Measurements from ENCODE around the gene DSCAML1.

GRCh38 chr11:117663414-117663813 is 133.6 kb downstream of the DSCAML1 start:
- TF ChIP-seq CTCF (IDR thresholded peaks at IDR 0.05), result no peak
- TF ChIP-seq POLR2A (IDR thresholded peaks at IDR 0.05), result no peak

Measured in tibial nerve (tissue), 3 donors.